HL-60/S4 treated with phorbol 12-myristate 13-acetate at 8.2 ng/mL for 4 days and 3 days (cell line): Measurements from ENCODE around the gene KLHL14.
"Not testable (repeated sequence)": the region's sequence is repeated elsewhere in the genome, so short reads cannot be mapped to it uniquely, and the experiment has no call there.

Experiments used
- in situ Hi-C: fragments of 300-500 bp; cut with MboI; formaldehyde crosslinking; loops from 2 replicates; pipeline ENCODE4 v1.15.0; 2022; ENCODE audit warnings: low sequenced_read_pairs

Gene KLHL14

GRCh38 chr18:32661486-32662299, 111.1 kb downstream of the KLHL14 start:
- in situ Hi-C loops = no loop called here

GRCh38 chr18:32654507-32654906, 118.3 kb downstream of the KLHL14 start:
- in situ Hi-C loops = not testable (repeated sequence)

DNA sequence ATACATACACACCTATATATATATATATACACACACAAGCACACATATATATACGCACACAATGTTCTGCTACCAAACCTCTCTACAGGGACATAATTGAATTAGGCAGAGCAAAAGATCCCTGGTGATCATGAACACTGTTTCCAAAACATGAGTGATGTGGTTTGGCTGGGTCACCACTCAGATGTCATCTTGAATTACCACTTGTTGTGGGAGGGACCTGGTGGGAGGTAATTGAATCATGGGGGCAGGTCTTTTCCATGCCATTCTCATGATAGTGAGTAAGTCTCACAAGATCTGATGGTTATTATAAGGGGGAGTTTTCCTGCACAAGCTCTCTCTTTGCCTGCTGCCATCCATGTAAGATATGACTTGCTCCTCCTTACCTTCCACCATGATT, 135.2 kb downstream of the KLHL14 start:
- in situ Hi-C loops = not testable (repeated sequence)

- in situ Hi-C loops = no loop called here
These were observed 135.6 kb downstream of the KLHL14 start for GRCh38 chr18:32637226-32637625.

- in situ Hi-C loops = no loop called here
These were observed 137.9 kb downstream of the KLHL14 start for GRCh38 chr18:32634876-32635431.

DNA sequence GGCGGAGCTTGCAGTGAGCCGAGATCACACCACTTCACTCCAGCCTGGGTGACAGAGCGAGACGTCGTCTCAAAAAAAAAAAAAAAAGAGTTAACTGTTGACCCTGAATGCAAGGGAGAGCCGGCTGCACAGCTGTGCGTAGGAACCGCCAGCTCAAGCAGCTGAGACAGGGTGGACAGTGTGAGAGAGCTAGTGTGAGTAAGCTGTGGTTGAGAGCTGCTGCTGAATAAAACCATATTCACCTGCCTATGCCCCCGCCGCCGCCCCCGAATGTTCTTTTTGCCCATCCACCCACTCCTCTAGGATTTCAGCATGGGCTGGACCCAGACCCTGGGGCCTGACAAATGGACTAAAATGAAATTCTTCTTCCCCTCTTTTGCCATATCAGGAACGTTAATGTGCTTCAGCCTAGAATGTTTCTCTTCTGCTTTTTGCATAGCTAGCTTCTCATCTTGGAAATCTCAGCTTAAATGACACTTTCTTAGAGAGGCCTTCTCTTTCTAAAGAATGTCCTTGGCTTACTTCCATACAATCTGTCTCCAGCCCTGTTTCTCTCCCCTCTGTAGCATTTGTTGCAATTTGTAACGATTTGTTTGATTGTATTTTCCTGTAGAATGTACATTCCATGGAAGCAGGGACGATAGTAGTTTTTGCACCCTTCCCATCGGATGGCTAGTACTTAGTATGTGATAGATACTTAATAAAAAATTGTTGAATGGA, 142.7 kb downstream of the KLHL14 start:
- in situ Hi-C loops = no loop called here

DNA sequence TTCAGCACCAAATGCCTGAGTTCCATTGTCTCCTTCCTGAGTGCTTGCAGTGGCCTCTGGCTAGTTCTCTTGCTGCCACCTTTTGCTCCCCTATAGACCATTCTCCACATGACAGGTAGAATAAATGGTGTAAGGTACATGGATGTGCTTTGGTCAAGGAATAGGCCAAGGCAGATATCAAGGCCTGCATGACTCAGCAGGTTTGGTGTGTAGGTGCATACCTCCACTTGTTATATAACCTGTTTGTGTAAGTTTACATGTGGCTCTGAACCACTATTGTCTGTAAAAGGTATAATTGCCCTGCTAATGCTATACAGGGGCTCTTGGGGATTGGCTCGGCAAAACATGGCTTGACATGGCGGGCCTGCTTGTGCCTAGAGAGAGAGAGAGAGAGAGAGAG, 143.5 kb downstream of the KLHL14 start:
- in situ Hi-C loops = no loop called here

DNA sequence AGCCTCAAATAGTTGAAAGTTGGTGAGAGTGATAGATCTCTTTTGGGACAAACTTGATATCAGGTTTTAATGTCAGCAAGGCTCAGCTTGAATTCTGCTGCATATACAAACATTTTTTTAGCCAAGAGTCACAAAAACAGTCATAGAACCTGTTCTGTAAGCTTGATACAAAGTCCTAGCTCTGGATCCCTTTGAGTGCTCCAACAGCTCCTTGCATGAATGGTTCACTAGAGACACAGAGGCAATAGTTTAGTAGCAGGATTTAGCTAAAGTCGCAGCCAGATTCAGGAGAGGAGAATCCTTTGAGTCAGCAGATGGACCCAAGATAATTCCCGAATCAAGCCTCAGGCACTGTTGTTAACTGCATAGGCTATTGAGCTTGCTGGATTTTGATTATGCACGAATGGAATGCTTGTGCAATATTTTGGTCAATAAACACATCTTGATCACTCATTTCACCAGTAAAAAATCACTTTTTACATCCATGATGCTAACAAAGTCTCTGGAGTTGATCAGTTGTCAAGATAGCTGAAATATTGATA, 148.6 kb downstream of the KLHL14 start:
- in situ Hi-C loops = no loop called here

GRCh38 chr18:32623563-32623962, 149.3 kb downstream of the KLHL14 start:
- in situ Hi-C loops = no loop called here
